Chondrocyte (in vitro differentiated cells): ENCODE data around the gene NCKAP1. TPM values are rescaled to one million over a fixed set of nuclear protein-coding genes. Genes with fewer than 3 reads are reported as not detected.

Experiments used
- DNase-seq: peaks from one replicate; pipeline ENCODE4 v3.0.0; 2021; ENCODE audit warnings: mixed read lengths, low spot score
- H3K27ac Mint-ChIP-seq: one replicate; pipeline ENCODE4 v1.8.0; 2021; ENCODE audit warnings: mild to moderate bottlenecking, moderate library complexity, mixed read lengths; ENCODE audit not compliant: unreplicated experiment
- H3K27me3 Mint-ChIP-seq: 2 replicates; pipeline ENCODE4 v1.8.0; 2021; ENCODE audit warnings: low read depth, mixed read lengths
- H3K36me3 Mint-ChIP-seq: 2 replicates; pipeline ENCODE4 v1.8.0; 2021; ENCODE audit warnings: low read depth, mixed read lengths
- H3K4me1 Mint-ChIP-seq: 2 replicates; pipeline ENCODE4 v1.8.0; 2021; ENCODE audit warnings: low read depth, mild to moderate bottlenecking, mixed read lengths
- H3K4me3 Mint-ChIP-seq: one replicate; pipeline ENCODE4 v1.8.0; 2021; ENCODE audit warnings: mild to moderate bottlenecking, moderate library complexity, mixed read lengths; ENCODE audit not compliant: unreplicated experiment
- H3K9me3 Mint-ChIP-seq: 2 replicates; pipeline ENCODE4 v1.8.0; 2021; ENCODE audit warnings: low read depth, mixed read lengths
- CTCF ChIP-seq: fragments of 200-600 bp; sonication (generic); IDR thresholded peaks from 2 replicates; pipeline ENCODE4 v1.5.0; 2021; ENCODE audit warnings: antibody characterized with exemption, mild to moderate bottlenecking, moderate library complexity
- total RNA-seq: library from RNA; stranded (reverse); gene quantifications from 3 replicates; pipeline ENCODE4 v1.2.1, GENCODE V29; 2021

The NCKAP1 gene
- total RNA-seq, 1 donor from 2014 or later, result 189 TPM

- Mint-ChIP-seq H3K27ac (peak overlapping the region; percentile 29), H3K36me3 (peaks cover 2% of the 10 kb centered on the region), H3K4me1 (peaks cover 52% of the 10 kb centered on the region), H3K9me3 (peaks cover 3% of the 10 kb centered on the region), H3K4me3 (no peak overlapping the region), H3K27me3 (no peaks in the 10 kb centered on the region)
- TF ChIP-seq CTCF, result no peak
- no peak for DNase-seq
These were observed 176.2 kb downstream of the NCKAP1 start for GRCh38 chr2:182862091-182862490.

GRCh38 chr2:182860858-182861257 lies 177.4 kb downstream of the NCKAP1 start:
- Mint-ChIP-seq H3K27me3 (no peaks in the 10 kb centered on the region), H3K27ac (no peak overlapping the region), H3K4me3 (no peak overlapping the region), H3K4me1 (peaks cover 42% of the 10 kb centered on the region), H3K36me3 (peaks cover 2% of the 10 kb centered on the region), H3K9me3 (peaks cover 8% of the 10 kb centered on the region)
- no peak for TF ChIP-seq CTCF
- DNase-seq, result no peak

Other genes starting within 250 kb of the NCKAP1 start
- gene FRZB, start 171.8 kb downstream of the NCKAP1 start, total RNA-seq, result 13.8 to 31.6 TPM (median 15.0 TPM) in 3 replicates
- 4.1 to 6.6 TPM (median 4.3 TPM) in 3 replicates for gene DUSP19, start 40.3 kb upstream of the NCKAP1 start, total RNA-seq
- 7.5 to 9.8 TPM (median 8.5 TPM) in 3 replicates for gene NUP35, start 86.0 kb upstream of the NCKAP1 start, total RNA-seq